DMS79 (cell line): Measurements from ENCODE around the gene SELENOF.

Experiments used
- DNase-seq: peaks from one replicate; lab custom pipeline; 2025; lab: John Stamatoyannopoulos, UW

The SELENOF gene

DNA sequence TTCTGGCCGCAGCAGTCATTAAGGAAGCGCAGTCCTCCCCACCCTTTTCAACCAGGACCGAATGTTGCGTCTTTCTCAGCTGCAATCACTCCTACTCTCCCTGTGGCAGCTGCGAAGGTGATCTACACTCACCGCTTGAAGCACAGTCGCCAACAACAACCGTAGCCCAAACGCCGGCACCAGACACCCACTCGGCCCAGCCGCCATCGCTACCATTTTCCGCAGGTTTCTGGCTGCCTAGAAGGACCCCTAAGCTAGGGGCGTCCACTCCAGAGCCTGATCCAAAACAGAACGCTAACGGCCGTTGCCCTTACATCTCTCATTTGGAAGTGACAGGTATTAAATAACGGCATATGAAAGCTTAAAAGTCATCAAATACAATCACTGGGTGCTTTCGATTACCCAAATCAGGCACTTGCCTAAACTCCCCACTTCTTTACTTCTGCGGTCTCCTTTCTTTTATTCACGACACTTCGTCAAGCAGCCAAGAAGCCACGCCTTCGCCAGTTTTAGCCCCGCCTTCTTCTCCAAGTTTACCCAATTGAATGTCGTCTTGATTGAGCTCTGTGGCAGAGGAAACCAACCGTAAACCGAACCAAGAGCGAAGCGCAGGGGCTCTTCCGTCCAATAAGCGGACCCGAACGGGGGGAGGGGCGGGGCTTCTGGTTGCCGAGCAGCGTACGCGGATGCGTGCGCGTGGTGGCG, at the start of gene SELENOF:
Gene SELENOF (minus strand): TSS at position 231 of the 705 bp plus-strand sequence. CDS start 15 bp downstream, at position 216.
- peak; percentile 99 for DNase-seq

DNA sequence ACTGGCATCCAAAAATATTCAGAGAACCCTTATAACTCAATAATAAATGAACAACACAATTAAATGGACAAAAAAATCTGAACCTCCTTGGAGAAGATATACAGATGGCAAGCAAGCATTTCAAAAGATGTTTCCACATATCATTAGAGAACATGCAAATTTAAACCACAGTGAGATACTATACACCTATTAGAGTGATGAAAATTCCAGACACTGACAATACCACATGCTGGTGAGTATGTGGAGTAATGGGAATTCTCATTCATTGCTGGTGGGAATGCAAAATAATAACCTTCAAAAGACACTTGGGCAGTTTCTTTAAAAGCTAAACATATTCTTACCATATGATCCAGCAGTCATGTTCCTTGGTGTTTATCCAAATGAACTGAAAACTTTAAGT, 46.6 kb upstream of the SELENOF start:
- DNase-seq, result no peak

DNA sequence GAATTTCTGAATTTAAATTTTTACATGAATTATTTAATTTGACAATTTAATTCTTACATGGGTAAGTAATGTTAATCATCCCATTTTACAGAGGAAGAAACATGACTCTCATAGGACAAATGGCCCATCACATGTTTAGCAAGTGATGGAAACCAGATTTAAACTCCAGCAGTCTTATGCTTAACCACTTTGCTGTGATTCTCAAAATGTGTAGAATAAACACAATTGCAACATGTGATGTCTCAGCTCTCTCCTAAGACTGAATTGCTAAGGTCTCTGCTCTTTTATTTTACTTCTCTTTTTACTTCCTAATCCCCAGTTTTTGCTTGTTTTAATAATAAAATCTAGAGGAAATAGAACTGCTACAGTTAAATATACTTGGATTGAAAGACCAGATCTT, 43.3 kb upstream of the SELENOF start:
- no peak for DNase-seq

DNA sequence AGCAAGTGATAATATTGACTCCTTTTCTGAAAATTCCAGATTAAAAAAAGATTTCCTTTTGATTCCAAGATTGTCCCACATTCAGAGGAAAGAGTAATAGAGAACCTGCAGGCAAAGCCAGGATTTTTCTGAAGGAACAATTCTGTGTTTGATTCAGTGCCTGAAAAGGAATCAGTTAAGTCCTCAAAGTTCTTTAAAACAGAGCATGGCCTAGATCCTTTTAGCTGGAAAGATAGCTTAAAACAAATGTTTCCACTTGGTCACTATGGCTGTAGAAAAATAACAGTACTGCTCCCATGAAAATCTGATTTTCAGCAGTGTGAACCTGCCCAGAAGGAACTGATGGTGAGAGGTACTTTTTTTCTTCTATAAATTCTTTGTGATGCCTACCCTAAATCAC, 42.3 kb upstream of the SELENOF start:
- no peak for DNase-seq

DNA sequence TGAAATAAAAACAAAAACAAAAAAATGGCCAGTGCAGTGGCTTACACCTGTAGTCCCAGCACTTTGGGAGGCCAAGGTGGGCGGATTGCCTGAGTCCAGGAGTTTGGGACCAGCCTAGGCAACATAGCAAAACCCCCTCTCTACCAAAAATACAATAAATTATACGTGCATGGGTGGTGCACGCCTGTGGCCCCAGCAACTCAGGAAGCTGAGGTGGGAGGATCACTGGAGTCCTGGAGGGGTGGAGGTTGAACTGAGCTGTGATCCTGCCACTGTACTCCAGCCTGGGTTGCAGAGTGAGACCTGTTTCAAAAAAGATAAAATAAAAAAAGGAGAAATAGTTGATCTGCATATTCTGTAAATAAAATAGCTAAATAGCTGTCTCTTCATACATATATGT, 41.8 kb upstream of the SELENOF start:
- no peak for DNase-seq

DNA sequence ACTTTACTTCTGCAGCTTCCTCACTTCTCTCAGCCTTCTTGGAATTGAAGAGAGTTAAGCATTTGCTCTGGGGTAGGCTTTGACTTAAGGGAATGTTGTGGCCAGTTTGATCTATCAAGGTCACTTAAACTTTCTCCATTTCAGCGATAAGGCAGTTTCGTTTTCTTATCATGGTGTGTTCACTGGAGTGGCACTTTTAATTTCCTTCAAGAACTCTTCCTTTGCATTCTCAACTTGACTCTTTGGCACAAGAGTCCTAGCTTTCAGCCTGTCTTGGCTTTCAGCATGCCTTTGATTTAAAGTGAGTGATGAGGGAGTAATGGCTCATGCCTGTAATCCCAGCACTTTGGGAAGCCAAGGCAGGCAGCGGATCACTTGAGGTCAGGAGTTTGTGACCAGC, 39.2 kb upstream of the SELENOF start:
- DNase-seq, result peak; percentile 70

DNA sequence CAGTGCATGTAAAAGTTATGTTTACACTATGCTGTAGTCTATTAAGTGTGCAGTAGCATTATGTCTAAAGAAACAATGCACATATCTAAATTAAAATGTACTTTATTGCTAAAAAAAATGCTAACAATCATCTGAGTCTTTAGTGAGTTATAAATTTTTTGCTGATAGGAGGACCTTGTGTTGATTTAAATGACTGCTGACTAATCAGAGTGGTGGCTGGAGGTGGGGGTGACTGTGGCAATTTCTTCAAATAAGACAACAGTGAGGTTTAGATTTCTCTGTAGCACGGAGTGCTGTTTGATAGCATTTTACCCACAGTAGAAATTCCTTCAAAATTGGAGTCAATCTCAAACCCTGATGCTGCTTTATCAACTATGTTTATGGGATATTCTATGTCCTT, 37.5 kb upstream of the SELENOF start:
- DNase-seq, result no peak

DNA sequence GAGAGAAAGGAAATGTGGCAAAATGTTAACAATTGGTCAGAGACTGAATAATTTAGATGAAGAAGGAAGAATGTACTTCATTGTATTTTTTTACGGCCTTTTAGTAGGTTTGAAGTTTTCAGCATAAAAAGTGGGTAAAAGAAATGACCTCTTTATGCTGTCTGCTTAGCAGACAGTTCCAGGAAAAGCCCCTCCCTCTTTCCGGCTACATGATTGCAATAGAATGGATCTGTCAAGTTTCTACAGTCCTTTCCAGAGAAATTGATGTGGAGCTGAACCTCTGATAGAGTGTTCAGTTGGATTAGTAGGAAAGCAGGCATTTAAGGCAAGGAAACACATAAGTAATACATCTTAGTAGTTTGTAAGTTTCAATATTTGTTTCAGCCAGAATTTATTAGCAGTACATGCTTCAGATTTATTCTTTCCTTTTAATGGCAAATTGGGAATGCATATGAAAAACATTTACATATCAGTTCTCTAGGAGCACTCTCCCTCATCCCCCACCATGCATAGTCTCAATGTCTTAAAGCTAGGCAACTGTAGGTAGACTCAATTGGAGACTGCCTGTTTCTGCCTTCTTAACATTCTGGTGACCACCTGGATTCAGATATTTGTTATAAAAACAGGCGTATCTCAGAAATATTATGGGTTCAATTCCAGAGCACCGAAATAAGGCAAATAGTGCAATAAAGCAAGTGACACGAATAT, 36.9 kb upstream of the SELENOF start:
- DNase-seq, result no peak

DNA sequence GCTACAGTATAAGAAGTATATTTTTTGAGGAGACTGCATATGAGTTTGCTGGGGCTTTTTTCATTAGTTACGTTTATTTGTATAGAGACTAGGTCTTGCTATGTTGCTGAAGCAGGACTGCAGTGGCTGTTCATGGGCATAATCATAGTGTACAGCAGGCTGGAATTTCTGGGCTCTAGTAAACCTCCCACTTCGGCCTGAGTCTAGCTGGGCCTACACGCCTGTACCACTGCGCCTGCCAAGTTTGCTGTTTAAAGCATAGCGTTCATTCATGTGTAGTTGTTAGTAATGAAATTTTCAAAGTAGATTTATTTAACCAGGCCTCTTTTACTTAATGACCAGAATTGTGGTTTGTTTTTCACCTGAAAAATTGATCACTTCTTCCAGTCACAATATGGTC, 34.3 kb upstream of the SELENOF start:
- DNase-seq, result no peak

DNA sequence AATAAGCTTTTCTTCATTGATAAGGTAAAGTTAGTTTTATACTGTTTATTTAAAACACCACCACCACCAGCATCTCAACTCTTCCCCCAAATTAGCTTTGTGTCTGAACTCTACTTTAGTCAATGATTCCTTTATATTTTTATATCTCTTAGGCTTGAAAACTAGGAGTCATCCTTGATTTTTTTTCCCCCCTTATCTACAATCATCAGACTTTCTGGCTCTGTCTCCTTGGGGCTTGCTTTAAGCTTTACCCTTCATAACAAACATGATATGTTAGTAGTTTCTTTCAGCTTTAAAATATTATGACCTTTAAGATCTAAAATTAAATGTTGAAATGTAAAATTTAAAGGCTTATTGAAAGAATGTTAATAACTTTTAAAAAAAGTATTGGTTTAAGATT, 28.8 kb upstream of the SELENOF start:
- no peak for DNase-seq

DNA sequence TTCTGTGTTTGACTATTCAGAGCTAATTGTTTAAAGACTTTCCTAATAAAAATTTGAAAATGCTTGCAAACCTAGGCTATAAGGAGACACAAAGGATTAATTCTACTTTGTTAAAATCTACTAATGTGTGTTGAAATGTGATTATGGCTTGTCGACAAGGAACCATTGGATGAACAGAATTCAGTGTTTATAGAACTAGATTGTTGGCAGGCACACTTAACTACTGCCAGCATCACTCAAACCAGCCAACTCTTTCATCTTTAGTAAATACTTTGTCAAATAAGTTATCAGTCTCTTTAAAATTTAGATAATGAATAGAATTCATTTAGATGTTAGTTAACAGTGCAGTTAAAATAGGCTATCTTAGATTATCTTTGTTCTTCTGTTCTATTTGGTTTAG, 28.1 kb upstream of the SELENOF start:
- DNase-seq, result no peak

DNA sequence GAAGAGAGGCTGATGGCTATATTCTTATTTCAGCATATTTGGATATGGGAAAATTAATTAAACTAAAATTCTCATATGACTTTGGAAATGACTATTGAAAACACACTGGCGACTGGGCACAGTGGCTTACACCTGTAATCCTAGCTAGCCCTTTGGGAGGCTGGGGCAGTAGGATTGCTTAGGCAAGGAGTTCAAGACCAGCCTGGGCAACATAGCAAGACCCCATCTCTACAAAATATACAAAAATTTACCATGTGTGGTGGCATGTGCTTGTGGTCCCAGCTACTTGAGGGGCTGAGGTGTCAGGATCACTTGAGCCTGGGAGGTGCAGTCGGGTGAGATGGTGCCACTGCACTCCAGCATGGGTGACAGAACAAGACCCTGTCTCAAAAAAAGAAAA, 26.7 kb upstream of the SELENOF start:
- no peak for DNase-seq

DNA sequence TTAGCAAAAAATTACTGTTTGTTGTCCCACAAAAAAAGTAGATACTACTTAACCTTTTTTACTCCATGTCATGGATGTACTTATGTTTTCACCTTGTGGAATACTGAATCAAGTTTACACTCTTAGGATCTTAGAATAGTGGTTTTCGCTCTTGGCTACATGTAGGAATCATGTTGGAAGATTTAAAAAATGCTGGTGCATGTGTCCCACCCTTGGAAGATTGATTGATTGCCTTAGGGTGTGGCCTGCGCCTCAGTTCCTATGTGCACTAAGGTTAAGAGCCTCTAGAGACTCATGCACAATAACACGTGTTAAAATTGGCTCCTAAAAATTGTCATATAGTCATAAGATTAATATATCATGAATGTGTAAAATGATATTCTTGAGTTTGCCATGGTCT, 25.5 kb upstream of the SELENOF start:
- no peak for DNase-seq

DNA sequence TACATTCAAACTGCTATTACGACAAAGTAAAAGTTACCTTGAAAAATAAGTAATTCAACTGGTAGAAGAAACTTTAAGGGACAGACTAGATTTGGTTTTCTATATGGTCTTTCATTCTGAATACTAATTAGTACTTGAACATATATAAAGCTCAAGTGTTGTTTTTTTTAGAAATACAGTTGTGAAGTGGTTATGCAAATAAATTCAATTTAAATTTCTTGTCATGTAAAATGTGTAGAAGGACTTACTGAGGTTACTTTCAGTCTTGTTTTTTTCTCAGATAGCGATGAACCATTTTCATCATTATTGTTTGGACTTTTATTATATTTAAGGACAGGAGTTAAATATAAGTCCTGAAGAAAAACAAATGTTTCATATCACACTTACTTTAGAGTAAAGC, 24.9 kb upstream of the SELENOF start:
- no peak for DNase-seq

DNA sequence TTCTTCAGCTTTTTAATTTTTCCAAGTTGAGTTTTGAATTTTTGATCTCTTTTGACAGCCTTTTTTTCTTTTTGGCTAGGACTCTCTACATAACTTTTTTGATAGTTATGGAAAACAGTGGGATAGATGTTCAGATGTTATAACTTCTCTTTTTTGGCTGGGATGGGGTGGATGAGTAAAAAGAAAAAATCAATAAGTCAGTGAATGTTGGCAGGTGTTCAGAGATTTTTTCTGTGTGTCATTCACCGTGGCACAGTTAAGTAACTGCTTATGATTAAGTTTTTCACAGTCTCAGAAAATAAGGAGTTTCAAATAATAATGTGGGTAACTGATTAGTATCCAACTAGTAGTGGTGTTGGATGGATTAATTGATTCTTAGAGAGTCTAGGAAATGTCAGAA, 24.5 kb upstream of the SELENOF start:
- no peak for DNase-seq

DNA sequence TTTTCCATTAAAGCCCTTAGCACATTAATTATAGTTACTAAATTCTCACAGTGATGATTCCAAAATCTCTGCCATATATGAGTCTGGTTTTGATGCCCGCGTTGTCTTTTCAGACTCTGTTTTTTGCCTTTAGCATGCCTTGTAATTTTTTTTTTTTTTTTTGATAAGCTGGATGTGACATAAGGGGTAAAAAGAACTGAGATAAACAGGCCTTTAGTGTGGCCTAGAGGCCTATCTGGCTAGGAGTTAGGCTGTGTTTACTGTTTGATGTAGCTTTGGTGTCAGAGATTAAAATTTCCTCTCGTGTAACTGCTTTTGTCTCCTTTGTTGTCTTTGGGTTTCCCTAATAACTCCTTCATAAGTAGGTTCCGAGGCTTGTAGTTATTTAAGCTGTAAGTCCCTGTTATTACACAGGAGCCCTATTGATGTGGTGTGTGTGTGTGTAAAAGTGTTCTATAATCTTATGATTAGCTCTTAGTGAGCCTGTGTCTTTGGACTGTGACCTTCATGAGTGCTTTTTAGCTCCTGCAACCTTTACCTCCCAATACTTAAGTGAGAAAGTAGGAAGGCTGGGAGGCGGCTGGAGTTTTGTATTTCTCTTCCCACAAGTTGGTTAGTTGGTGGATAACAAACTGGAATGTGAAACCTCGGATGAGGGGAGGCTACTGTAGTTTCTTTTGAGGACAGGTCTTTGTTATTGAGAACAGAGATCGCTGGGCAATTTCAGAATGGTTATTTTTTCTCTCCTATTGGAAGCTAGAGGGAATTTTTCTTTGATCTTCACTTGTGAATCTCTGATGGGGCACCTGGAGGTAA, 19.8 kb upstream of the SELENOF start:
- no peak for DNase-seq

DNA sequence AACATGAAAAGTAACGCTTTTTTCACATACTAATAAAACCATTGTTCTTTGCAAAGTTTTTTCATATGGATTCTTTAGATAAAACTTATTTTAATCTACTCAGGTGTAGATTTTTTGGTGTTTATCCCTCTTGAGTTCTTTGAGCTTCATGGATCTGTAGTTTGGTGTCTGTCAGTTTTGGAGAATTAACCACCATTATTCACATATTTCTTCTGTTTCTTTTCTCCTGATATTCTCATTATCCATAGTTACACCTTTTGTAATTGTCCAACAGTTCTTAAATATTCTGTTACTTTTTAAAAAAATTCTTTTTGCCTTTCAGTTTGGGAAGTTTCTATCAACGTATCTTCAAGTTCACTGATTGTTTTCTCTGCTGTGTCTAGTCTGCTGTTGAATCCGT, 19.1 kb upstream of the SELENOF start:
- no peak for DNase-seq

DNA sequence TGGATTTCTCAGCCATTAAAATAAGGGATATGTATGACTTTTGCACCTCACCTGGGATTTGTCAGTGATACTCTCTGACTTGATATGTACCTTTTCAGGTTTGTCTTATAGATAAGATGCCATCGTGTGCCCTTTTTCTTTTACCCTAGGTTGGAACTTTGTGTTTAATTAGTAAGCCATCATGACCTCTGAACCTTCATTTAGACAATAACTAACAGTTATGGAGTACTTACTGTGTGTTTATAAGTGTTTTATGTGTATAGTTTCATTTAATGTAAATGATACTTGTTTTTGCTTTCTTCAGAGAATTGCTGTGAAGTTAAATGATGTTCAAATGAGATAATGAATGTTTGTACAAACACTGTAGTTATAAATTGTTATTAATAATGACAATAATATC, 14.9 kb upstream of the SELENOF start:
- no peak for DNase-seq

DNA sequence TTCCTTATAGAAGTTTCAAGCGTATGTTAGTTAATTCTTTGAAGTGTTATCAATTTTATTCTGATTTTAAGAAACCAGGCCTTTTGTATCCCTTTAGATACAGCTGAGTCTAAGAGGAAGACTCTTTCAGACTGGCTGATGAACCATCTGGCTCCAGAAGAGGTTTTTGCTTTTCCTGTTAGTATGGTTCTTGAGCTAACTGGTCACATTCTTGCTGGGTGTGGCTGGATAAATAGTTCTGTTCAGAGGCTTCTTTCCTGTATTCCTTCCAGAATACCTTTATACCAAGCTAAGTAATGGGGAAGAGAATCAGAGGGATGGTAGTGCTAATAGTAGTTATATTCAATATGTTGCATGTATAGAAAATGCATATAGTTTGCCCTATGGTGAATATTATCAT, 13.0 kb upstream of the SELENOF start:
- no peak for DNase-seq

DNA sequence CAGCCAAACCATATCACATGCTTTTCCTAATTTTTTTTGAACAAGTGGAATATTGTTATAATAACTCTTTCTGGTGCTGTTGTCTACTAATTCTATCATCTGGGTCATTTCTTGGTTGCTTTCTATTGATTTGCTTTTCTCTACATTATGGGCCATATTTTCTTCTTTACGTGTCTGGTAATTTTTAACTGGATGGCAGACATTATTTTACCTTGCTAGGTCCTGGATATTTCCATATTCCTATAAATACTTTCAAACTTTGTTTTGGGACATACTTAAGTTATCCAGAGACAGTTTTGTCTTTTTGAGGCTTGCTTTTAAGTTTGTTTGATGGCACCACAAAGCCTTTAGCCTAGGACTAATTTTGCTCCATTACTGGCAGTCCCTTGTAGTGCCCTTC, 11.8 kb upstream of the SELENOF start:
- no peak for DNase-seq

DNA sequence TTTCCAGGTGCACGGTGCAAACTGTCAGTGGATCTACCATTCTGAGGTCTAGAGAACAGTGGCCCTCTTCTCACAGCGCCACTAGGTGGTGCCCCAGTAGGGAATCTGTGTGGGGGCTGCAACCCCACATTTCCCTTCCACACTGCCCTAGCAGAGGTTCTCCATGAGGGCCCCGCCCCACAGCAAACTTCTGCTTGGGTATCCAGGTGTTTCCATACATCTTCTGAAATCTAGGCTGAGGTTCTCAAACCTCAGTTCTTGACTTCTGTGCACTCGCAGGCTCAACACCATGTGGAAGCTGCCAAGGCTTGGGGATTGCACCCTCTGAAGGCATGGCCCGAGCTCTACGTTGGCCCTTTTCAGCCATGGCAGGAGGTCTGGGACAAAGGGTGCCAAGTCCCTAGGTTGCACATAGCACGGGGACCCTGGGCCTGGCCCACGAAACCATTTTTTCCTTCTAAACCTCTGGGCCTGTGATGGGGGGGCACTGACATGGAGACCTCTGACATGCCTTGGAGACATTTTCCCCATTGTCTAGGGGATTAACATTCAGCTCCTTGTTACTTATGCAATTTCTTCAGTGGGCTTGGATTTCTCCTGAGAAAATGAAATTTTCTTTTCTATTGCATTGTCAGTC, 10.5 kb upstream of the SELENOF start:
- no peak for DNase-seq

DNA sequence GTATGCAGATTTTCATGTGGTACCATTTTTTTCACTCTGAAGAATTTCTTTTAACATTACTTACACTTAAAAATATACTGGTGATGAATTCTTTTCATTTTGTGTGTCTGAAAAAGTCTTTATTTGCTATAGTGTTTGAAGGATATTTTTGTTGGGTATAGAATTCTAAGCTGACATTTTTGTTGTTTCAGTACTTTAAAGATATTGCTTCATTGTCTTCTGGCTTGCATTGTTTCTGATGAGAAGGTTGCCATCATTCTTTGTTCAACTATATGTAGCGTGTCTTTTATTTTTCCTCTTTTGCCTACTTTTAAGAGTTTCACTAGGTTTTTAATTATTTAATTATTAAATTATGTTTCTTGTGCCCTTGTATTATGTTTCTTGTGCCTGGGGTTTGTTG, 8.5 kb upstream of the SELENOF start:
- DNase-seq, result no peak

DNA sequence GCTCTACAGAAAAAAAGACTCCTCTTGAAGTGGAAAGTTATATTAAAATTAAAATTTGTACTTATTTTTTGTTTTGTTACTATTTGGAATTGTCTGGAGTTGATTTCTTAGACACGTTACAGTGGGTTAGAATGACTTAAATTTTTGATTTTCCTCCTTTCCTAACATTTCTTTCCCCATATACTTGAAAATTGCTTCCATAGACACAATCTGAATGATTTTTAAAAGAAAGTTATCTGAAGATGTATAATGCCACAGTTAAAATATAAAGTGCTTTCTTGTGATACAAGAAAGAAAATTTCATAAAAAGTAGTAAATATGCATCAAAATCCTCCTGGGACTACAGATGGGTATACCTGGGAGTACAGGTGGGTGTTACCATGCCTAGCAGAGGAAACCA, 2.8 kb upstream of the SELENOF start:
- no peak for DNase-seq
